H9 (cell line): ENCODE measurements around the gene WNT6. TPM values are rescaled to one million over a fixed set of nuclear protein-coding genes. Genes with fewer than 3 reads are reported as not detected.

Experiments
- DNase-seq: peaks from one replicate; pipeline ENCODE4 v3.0.0-alpha.2; 2017
- H2AFZ ChIP-seq: one replicate; pipeline ENCODE4 v1.6.1; 2013; ENCODE audit warnings: mild to moderate bottlenecking, low read length, control low read depth, moderate library complexity
- H2AK5ac ChIP-seq: 2 replicates; pipeline ENCODE4 v1.6.1; 2013; ENCODE audit warnings: low read length, control low read depth, mixed read lengths; ENCODE audit not compliant: insufficient read length
- H2BK120ac ChIP-seq: one replicate; pipeline ENCODE4 v1.6.1; 2013; ENCODE audit warnings: low read depth, mild to moderate bottlenecking, low read length, control low read depth, inconsistent platforms; ENCODE audit not compliant: poor library complexity, severe bottlenecking
- H2BK12ac ChIP-seq: 2 replicates; pipeline ENCODE4 v1.6.1; 2013; ENCODE audit warnings: low read length, control low read depth, mixed read lengths, low read depth; ENCODE audit not compliant: insufficient read length
- H2BK15ac ChIP-seq: 2 replicates; pipeline ENCODE4 v1.6.1; 2013; ENCODE audit warnings: low read depth, low read length, control low read depth
- H2BK20ac ChIP-seq: one replicate; pipeline ENCODE4 v1.6.1; 2013; ENCODE audit warnings: low read depth, mild to moderate bottlenecking, low read length, control low read depth, inconsistent platforms; ENCODE audit not compliant: poor library complexity, severe bottlenecking
- H2BK5ac ChIP-seq: 2 replicates; pipeline ENCODE4 v1.6.1; 2013; ENCODE audit warnings: low read length, control low read depth, mixed read lengths; ENCODE audit not compliant: insufficient read length
- H3K14ac ChIP-seq: 2 replicates; pipeline ENCODE4 v1.6.1; 2013; ENCODE audit warnings: low read length, control low read depth; ENCODE audit not compliant: insufficient read depth
- H3K18ac ChIP-seq: 2 replicates; pipeline ENCODE4 v1.6.1; 2013; ENCODE audit warnings: low read depth, mild to moderate bottlenecking, mixed read lengths, low read length, control low read depth; ENCODE audit not compliant: insufficient read length
- H3K23ac ChIP-seq: 2 replicates; pipeline ENCODE4 v1.6.1; 2013; ENCODE audit warnings: low read length, control low read depth, mixed read lengths, low read depth; ENCODE audit not compliant: insufficient read length
- H3K23me2 ChIP-seq: 2 replicates; pipeline ENCODE4 v1.6.1; 2013; ENCODE audit warnings: low read depth, mild to moderate bottlenecking, mixed read lengths, low read length, control low read depth; ENCODE audit not compliant: insufficient read length, poor library complexity, severe bottlenecking
- H3K27ac ChIP-seq: 2 replicates; pipeline ENCODE4 v1.5.1; 2013; ENCODE audit warnings: low read length, control low read depth, mixed read lengths, low read depth; ENCODE audit not compliant: insufficient read length
- H3K27me3 ChIP-seq: 2 replicates; pipeline ENCODE4 v1.6.1; 2013; ENCODE audit warnings: low read length, control low read depth, inconsistent platforms; ENCODE audit not compliant: insufficient read depth
- H3K4ac ChIP-seq: 2 replicates; pipeline ENCODE4 v1.6.1; 2013; ENCODE audit warnings: low read depth, mild to moderate bottlenecking, control low read depth, inconsistent platforms, low read length, moderate library complexity
- H3K4me1 ChIP-seq: 2 replicates; pipeline ENCODE4 v1.6.1; 2013; ENCODE audit warnings: low read length, control low read depth, inconsistent platforms; ENCODE audit not compliant: insufficient read depth
- H3K4me2 ChIP-seq: 2 replicates; pipeline ENCODE4 v1.6.1; 2013; ENCODE audit warnings: low read length, control low read depth, mixed read lengths; ENCODE audit not compliant: insufficient read length, insufficient read depth
- H3K56ac ChIP-seq: 2 replicates; pipeline ENCODE4 v1.6.1; 2013; ENCODE audit warnings: low read depth, mild to moderate bottlenecking, mixed read lengths, low read length, control low read depth; ENCODE audit not compliant: insufficient read length
- H3K79me1 ChIP-seq: 2 replicates; pipeline ENCODE4 v1.6.1; 2013; ENCODE audit warnings: low read depth, mild to moderate bottlenecking, moderate library complexity, low read length, control low read depth, inconsistent platforms; ENCODE audit not compliant: insufficient read depth, poor library complexity, severe bottlenecking
- H3K79me2 ChIP-seq: 2 replicates; pipeline ENCODE4 v1.6.1; 2013; ENCODE audit warnings: low read length, control low read depth, inconsistent platforms; ENCODE audit not compliant: insufficient read depth
- H3K9ac ChIP-seq: 2 replicates; pipeline ENCODE4 v1.6.1; 2013; ENCODE audit warnings: low read length, control low read depth, mixed read lengths; ENCODE audit not compliant: insufficient read length; ENCODE audit errors: extremely low read depth
- H3K9me3 ChIP-seq: one replicate; pipeline ENCODE4 v1.6.1; 2013; ENCODE audit warnings: low read depth, low read length, inconsistent platforms; ENCODE audit not compliant: control insufficient read depth
- H3T11ph ChIP-seq: one replicate; pipeline ENCODE4 v1.6.1; 2013; ENCODE audit warnings: mild to moderate bottlenecking, low read length, control low read depth, inconsistent platforms
- H4K20me1 ChIP-seq: one replicate; pipeline ENCODE4 v1.6.1; 2013; ENCODE audit not compliant: control insufficient read depth, insufficient read length, insufficient read depth
- H4K5ac ChIP-seq: 2 replicates; pipeline ENCODE4 v1.6.1; 2013; ENCODE audit warnings: low read depth, mild to moderate bottlenecking, mixed read lengths, low read length, control low read depth; ENCODE audit not compliant: insufficient read length
- H4K8ac ChIP-seq: replicated peaks from 2 replicates; pipeline ENCODE4 v1.6.1; 2013; ENCODE audit warnings: low read length, control low read depth, mixed read lengths, low read depth; ENCODE audit not compliant: insufficient read length
- H4K91ac ChIP-seq: 2 replicates; pipeline ENCODE4 v1.6.1; 2013; ENCODE audit warnings: low read depth, mild to moderate bottlenecking, moderate library complexity, mixed read lengths, low read length, control low read depth; ENCODE audit not compliant: insufficient read length
- H3K27ac Mint-ChIP-seq, 3 experiments: 2 replicates in 2 of 3; 3 replicates in 1 of 3; pipeline ENCODE4 v1.8.0; 2020 to 2021; ENCODE audit warnings: mixed read lengths in 3 of 3, mild to moderate bottlenecking in 1 of 3, moderate library complexity in 1 of 3
- H3K27me3 Mint-ChIP-seq: 2 replicates; pipeline ENCODE4 v1.8.0; 2021; ENCODE audit warnings: low read depth, mild to moderate bottlenecking, moderate library complexity, mixed read lengths
- H3K36me3 Mint-ChIP-seq, 3 experiments: 2 replicates in 2 of 3; 3 replicates in 1 of 3; pipeline ENCODE4 v1.8.0; 2020 to 2021; ENCODE audit warnings: low read depth in 3 of 3, mixed read lengths in 3 of 3; ENCODE audit not compliant: insufficient read depth in 1 of 3
- H3K4me1 Mint-ChIP-seq, 2 experiments: 2 replicates each; pipeline ENCODE4 v1.8.0; 2020; ENCODE audit warnings: mixed read lengths in 2 of 2
- H3K4me3 Mint-ChIP-seq, 2 experiments: 2 replicates in 1 of 2; 3 replicates in 1 of 2; pipeline ENCODE4 v1.8.0; 2020 to 2021; ENCODE audit warnings: mild to moderate bottlenecking in 2 of 2, mixed read lengths in 2 of 2, moderate library complexity in 1 of 2
- H3K9me3 Mint-ChIP-seq, 2 experiments: 2 replicates in 1 of 2; 3 replicates in 1 of 2; pipeline ENCODE4 v1.8.0; 2020; ENCODE audit warnings: mild to moderate bottlenecking in 2 of 2, mixed read lengths in 2 of 2, moderate library complexity in 1 of 2
- CTCF ChIP-seq: fragments of 200-600 bp; sonication (generic); conservative IDR thresholded peaks from 3 replicates; pipeline ENCODE4 v1.8.0; 2021; ENCODE audit warnings: antibody characterized with exemption, mild to moderate bottlenecking
- WGBS: extraction: QIAGEN DNeasy Blood & Tissue Kit; methylation state at CpG from one replicate; pipeline ENCODE4 v1.1.7; 2013; ENCODE audit warnings: missing lambda C conversion rate, low lambda C conversion rate, mixed read lengths; ENCODE audit not compliant: insufficient read length; ENCODE audit errors: extremely low coverage; 5-methylcytosine and 5-hydroxymethylcytosine counted together
- total RNA-seq: library from RNA; stranded (reverse); gene quantifications from 2 replicates; pipeline ENCODE4 v1.2.1, GENCODE V29; 2021

WNT6 gene
- total RNA-seq, 1 experiment from 2014 or later, result not detected

- no peak overlapping the region for H3T11ph ChIP-seq
- H3K23me2 ChIP-seq, result peaks cover 2% of the 10 kb centered on the region
- no peak overlapping the region for H3K14ac ChIP-seq
- H3K4me1 Mint-ChIP-seq, result peaks cover 11 to 21% of the 10 kb centered on the region in 2 experiments
- no peak overlapping the region for H3K56ac ChIP-seq
- no peaks in the 10 kb centered on the region for H3K79me1 ChIP-seq
- WGBS, result no CpG with 5 or more reads among the region's 22 CpGs
- no peak overlapping the region for H2BK120ac ChIP-seq
- H2BK12ac ChIP-seq, result no peak overlapping the region
- H3K18ac ChIP-seq, result no peak overlapping the region
- H3K9ac ChIP-seq, result no peak overlapping the region
- H3K4me1 ChIP-seq, result no peaks in the 10 kb centered on the region
- H3K4me2 ChIP-seq, result peak overlapping the region; percentile 1
- no peak overlapping the region for H2AFZ ChIP-seq
- TF ChIP-seq CTCF, result peak; percentile 36; the same call in 2 of the 3 replicates
- no peak overlapping the region for H4K91ac ChIP-seq
- peaks cover 96% of the 10 kb centered on the region for H3K27me3 ChIP-seq
- H3K23ac ChIP-seq, result no peak overlapping the region
- no peaks in the 10 kb centered on the region for H3K79me2 ChIP-seq
- no peak overlapping the region for H3K4ac ChIP-seq
- H3K4me3 Mint-ChIP-seq, result peak overlapping the region; percentile 11 to 72; a peak in 3 of 5 replicates
- no peaks in the 10 kb centered on the region for H3K9me3 ChIP-seq
- H2AK5ac ChIP-seq, result no peak overlapping the region
- no peak overlapping the region for H2BK15ac ChIP-seq
- H3K27ac Mint-ChIP-seq, result no peak overlapping the region
- no peak overlapping the region for H3K27ac ChIP-seq
- no peaks in the 10 kb centered on the region for H4K20me1 ChIP-seq
- DNase-seq, result peak; percentile 76
- peaks cover 2 to 3% of the 10 kb centered on the region in 2 experiments; a peak in 3 of 5 replicates for H3K9me3 Mint-ChIP-seq
- H2BK20ac ChIP-seq, result no peak overlapping the region
- H2BK5ac ChIP-seq, result no peak overlapping the region
- no peak overlapping the region for H4K8ac ChIP-seq
- no peaks in the 10 kb centered on the region; a peak in 1 of 7 replicates for H3K36me3 Mint-ChIP-seq
- no peak overlapping the region for H4K5ac ChIP-seq
- H3K27me3 Mint-ChIP-seq, result peaks cover 99% of the 10 kb centered on the region
Observed at GRCh38 chr2:218872645-218873358, 13.2 kb downstream of the WNT6 start.
